GM23338 (cell line): ENCODE results near the gene EIF3A.

Source experiments
- CREB1 ChIP-seq: fragments of 250-450 bp; sonication (Bioruptor Pico); IDR thresholded peaks from 2 replicates; pipeline ENCODE4 v1.5.0; 2020; ENCODE audit warnings: low read depth, mild to moderate bottlenecking, moderate library complexity
- EZH2 ChIP-seq: fragments of 200-600 bp; sonication (generic); IDR thresholded peaks from one replicate; pipeline ENCODE4 v1.8.0; 2017; ENCODE audit warnings: antibody characterized with exemption, mild to moderate bottlenecking, low read depth; ENCODE audit not compliant: unreplicated experiment
- EZH2phosphoT487 ChIP-seq: fragments of 200-600 bp; sonication (generic); IDR thresholded peaks from one replicate; pipeline ENCODE4 v1.8.1; 2018; ENCODE audit warnings: antibody characterized with exemption; ENCODE audit not compliant: unreplicated experiment
- JUNB ChIP-seq: IDR thresholded peaks from one replicate; pipeline ENCODE4 v1.6.1; 2016; ENCODE audit warnings: antibody characterized with exemption; ENCODE audit not compliant: unreplicated experiment
- NANOG ChIP-seq: IDR thresholded peaks from 2 replicates; pipeline ENCODE4 v1.6.1; 2016; ENCODE audit warnings: antibody characterized with exemption, borderline replicate concordance
- POLR2AphosphoS5 ChIP-seq: IDR thresholded peaks from 2 replicates; pipeline ENCODE4 v1.6.1; 2016; ENCODE audit warnings: antibody characterized with exemption, low read depth
- REST ChIP-seq: IDR thresholded peaks from one replicate; pipeline ENCODE4 v1.6.1; 2018; ENCODE audit warnings: antibody characterized with exemption; ENCODE audit not compliant: unreplicated experiment
- STAT1 ChIP-seq: IDR thresholded peaks from one replicate; pipeline ENCODE4 v1.6.1; 2016; ENCODE audit warnings: antibody characterized with exemption; ENCODE audit not compliant: unreplicated experiment
- ZNF114 ChIP-seq: fragments of 250-450 bp; sonication (Bioruptor Pico); IDR thresholded peaks from 2 replicates; pipeline ENCODE4 v1.5.0; 2020; ENCODE audit warnings: mild to moderate bottlenecking, moderate library complexity
- ZNF331 ChIP-seq: fragments of 250-450 bp; sonication (Bioruptor Pico); IDR thresholded peaks from 2 replicates; pipeline ENCODE4 v1.5.0; 2020; ENCODE audit warnings: low read depth, mild to moderate bottlenecking, moderate library complexity
- TF ChIP-seq, protein P1 (sequence below), 2 experiments: fragments of 200-600 bp in 1 of 2; sonication (generic) in 1 of 2; conservative IDR thresholded peaks; 2 replicates each; pipeline versions ENCODE4 v1.5.1 to v1.6.1; 2016 to 2017; ENCODE audit warnings: antibody characterized with exemption in 2 of 2, low read depth in 2 of 2, mild to moderate bottlenecking in 2 of 2, moderate library complexity in 1 of 2

DNA sequence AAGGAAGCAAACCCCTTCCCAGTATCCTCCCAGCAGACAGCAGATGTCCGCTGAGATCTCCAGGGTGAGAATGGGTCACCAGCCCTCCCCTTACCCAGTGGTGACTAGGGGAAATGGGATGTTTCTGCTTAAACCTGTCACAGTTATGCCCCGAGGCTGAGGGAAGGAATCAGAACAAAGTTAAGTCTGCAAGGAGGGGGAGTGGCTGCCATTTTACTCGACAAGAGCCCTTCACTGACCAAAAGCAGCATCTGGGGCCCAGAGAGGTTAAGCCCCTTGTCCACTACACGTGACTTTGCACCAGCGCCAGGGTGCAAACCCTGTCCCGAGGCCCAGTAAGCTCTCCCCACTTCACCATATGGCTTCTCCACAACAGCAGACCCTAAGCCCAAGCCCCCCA lies 55.7 kb downstream of the EIF3A start:
- TF ChIP-seq CREB1, result no peak
- TF ChIP-seq, protein P1, sequence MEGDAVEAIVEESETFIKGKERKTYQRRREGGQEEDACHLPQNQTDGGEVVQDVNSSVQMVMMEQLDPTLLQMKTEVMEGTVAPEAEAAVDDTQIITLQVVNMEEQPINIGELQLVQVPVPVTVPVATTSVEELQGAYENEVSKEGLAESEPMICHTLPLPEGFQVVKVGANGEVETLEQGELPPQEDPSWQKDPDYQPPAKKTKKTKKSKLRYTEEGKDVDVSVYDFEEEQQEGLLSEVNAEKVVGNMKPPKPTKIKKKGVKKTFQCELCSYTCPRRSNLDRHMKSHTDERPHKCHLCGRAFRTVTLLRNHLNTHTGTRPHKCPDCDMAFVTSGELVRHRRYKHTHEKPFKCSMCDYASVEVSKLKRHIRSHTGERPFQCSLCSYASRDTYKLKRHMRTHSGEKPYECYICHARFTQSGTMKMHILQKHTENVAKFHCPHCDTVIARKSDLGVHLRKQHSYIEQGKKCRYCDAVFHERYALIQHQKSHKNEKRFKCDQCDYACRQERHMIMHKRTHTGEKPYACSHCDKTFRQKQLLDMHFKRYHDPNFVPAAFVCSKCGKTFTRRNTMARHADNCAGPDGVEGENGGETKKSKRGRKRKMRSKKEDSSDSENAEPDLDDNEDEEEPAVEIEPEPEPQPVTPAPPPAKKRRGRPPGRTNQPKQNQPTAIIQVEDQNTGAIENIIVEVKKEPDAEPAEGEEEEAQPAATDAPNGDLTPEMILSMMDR (conservative IDR thresholded peaks at IDR 0.05; ENCODE audit: low read depth in 2 of 2), result no peak
- no peak for TF ChIP-seq STAT1
- TF ChIP-seq EZH2, result no peak
- no peak for TF ChIP-seq EZH2phosphoT487
- no peak for TF ChIP-seq POLR2AphosphoS5
- TF ChIP-seq NANOG, result no peak
- TF ChIP-seq REST, result no peak
- no peak for TF ChIP-seq ZNF331
- no peak for TF ChIP-seq ZNF114 (CRISPR knock-in tag)
- TF ChIP-seq JUNB, result no peak
